RPMI8226 (cell line): ENCODE data around the gene GPX3.

Experiments used
- DNase-seq: peaks from one replicate; pipeline ENCODE4 v3.0.0-alpha.2; 2015

Gene GPX3, protein sequence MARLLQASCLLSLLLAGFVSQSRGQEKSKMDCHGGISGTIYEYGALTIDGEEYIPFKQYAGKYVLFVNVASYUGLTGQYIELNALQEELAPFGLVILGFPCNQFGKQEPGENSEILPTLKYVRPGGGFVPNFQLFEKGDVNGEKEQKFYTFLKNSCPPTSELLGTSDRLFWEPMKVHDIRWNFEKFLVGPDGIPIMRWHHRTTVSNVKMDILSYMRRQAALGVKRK

DNA sequence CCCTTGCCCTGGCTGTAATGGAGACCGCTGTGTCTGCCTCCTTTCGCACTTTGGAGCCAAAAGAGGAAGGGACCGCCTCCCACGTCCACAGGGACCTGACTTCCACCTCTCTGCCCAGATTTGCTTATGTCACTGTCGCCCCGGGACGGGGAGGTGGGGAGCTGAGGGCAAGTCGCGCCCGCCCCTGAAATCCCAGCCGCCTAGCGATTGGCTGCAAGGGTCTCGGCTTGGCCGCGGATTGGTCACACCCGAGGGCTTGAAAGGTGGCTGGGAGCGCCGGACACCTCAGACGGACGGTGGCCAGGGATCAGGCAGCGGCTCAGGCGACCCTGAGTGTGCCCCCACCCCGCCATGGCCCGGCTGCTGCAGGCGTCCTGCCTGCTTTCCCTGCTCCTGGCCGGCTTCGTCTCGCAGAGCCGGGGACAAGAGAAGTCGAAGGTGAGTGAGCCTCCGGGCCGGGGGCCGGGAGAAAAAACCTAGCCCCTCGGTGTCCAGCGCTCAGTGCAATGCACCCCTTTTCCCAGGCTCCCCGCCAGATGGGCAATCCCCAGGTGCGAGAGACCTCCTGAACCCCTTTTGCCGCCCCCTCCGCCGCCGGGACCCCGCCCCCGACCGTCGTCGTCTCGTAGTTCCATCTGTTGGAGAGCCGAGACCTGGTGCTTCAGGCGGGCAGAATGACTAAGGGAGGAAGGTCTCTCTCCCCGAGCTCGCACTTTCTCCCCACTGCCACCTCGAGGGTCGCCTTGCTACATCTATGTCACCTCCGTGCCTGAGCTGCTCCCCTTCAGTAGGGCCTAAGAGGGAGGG lies at the start of gene GPX3:
GPX3 (plus strand) TSS at position 288 of the 807 bp plus-strand sequence; CDS start at position 352, 64 bp downstream.
- DNase-seq = no peak

DNA sequence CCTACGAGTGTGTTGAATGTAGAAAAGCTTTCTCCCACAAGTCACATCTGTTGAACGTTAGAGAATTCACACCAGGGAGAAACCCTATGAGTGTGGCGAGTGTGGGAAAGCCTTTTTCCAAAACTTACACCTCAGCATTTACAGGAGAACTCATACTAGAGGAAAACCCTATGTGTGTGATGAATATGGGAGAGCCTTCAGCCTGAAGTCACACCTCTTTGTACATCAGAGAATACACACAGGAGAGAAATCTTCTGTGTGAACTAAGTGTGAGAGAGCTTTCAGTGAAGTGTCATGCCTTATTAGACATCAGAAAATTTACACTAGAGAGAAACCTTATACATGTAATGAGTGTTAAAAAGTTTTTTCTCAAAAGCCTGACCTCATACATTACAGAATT lies 41.8 kb upstream of the GPX3 start:
- DNase-seq = no peak

DNA sequence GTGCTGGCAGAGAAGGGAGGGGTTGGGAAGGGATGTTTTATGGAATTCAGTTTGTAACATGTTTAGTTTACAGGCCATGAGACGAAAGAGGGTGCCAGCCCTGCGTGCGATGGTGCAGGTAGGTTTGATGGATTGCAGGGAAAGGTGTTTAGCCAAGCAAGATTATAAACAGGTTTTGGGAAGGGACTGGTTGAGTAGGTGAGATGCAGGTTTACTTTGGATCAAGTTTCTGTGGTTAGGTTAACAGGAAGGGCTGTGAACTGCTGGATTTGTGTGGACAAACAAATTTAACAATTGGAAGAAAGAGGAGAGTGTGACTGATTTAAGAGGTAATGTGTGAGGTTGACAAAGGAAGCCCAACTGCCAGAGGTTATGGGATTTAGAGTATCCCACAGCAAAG lies 32.6 kb upstream of the GPX3 start:
- no peak for DNase-seq

DNA sequence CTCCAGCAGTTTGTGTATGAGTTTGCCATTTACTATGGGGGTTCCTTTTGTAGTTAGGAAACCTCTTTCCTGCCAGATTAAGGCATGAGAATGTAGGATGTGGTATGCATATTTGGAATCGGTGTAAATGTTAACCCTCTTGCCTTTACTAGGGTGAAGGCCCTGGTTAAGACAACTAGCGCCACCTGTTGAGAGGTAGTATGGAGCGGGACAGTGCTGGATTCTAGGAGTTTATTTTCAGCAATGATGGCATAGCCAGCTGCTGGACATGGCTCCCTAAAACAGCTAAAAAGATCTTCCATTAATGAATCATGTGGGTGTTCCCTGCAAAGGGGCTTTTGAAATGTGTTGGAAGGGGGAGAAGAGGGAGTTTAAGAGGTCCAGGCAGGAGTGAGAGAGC lies 30.7 kb upstream of the GPX3 start:
- no peak for DNase-seq

DNA sequence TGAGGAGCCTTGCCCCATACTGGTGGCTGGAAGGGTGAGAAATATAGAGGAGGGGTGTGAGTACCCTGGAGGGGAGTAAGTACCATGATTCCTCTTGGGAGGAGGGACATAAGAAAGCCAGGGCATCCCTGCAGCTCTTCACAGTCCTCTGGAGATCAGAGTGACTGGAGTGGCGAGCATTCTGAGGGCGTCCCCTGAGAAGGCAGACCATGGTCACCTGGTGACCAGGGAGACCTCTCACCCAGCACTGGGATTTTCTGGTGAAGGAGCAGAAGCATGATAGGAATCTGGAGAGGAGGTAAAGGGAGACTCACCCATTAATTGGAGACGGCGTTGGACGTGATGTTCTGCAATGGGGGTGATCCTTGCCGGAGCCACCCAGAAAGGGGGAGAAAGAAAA lies 27.7 kb upstream of the GPX3 start:
- no peak for DNase-seq

DNA sequence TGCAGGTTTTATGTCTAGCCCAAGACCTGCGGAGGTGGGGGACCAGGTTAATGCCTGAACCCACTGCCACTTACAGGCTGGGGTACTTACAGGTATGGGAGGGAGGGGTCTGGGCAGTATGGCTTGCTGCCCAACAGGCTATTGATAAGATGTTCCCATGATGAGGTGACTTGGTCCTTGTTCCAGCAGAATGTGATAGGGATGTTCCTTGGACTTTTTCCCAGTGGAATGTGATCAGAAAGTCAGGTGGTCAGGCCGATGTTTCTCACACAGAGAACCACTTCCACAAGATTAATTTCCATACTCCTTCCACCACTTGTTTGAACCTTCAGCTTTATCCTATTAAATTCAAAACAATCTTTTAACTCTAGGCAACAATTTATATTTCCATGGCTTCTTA lies 27.0 kb upstream of the GPX3 start:
- no peak for DNase-seq

DNA sequence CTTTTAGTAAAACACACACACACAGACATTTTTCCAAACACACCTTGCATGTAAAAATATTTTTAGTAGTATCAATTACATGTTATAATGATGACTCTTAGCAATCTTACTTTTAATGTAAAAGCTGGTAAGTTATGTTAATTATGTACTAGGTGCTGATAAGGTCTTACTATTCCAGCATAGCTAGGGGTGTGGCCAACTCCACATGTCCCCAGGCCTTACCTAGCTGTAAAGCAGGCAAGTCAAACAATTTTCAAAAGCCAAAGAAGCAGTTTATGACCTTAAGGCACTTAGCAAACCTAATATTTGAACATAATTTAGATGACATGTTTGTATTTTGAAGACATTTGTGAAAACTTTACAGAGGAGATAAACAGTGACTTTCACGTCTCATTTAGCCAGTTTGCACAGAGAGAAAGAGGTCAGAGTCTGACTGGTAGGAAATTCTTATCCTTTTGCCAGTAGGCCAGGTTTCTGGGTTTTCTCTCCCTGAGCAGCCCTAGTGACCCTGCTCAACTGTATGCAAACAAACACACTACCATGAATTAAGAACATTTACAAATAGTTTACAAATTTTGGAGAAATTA lies 26.5 kb upstream of the GPX3 start:
- DNase-seq = no peak

DNA sequence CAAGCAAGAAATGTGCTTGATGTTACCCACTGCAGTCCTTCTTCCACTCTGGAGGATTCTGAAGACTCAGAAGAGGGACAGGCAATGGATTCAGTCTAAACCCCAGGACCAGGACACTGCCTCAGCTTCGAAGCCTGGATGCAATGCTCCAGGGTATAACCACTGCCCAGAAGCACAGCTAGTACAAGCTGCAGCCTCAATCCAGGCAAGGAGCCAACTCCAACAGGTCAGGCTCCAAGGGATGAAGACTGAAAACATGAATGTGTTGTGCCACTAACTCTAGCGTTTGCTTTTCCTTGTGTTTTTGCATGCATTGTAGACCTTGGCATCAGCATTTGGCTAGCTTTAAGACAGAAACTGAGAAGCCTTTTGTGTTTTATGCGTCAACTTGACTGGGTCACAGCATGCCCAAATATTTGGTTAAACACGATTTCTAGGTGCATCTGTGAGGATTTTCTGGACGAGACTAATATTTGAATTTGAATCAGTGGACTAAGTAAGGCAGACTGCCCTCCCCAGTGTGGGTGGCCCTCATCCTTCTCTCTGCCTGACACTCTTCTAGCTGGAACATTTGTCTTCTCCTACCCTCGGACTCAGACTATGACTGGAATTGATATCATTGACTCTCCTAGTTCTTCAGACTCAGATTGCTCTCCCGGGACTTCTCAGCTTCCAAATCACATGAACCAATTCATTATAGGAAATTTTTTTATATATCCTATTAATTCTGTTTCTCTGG lies 20.5 kb upstream of the GPX3 start:
- no peak for DNase-seq

DNA sequence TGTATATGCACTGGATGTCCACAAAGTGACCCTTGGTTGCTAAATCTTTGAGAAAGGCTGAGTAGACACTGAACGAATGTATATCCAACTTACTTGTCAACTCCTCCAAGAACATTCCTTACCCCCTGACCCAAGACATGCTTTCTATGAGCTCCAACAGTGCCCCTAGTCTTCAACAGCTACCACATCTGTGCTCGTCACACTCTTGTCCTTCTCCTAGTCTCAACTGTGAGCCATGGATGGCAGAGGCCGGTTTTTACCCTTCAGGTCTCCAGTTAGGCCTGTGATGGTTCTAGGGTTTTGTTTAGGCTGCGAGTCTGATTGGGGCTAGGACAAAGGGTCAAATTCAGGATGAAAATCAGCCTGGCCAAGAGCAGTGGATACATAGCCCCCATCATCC lies 19.0 kb upstream of the GPX3 start:
- no peak for DNase-seq

DNA sequence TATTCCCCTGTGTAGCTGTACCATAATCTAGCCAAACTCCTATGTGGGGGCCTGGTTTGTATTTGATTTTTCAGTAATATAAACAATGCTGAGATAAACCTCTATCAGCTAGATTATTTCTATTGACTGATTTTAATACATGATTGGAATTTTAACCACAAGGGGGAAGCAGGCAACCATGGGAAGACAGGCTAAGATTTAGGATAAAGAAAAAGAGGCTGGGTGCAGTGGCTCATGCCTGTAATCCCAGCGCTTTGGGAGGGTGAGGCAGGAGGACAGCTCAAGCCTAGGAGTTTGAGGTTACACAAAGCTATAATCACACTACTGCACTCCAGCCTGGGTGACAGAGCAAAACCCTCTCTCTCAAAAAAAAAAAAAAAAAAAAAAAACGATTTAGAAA lies 18.1 kb upstream of the GPX3 start:
- DNase-seq = no peak

DNA sequence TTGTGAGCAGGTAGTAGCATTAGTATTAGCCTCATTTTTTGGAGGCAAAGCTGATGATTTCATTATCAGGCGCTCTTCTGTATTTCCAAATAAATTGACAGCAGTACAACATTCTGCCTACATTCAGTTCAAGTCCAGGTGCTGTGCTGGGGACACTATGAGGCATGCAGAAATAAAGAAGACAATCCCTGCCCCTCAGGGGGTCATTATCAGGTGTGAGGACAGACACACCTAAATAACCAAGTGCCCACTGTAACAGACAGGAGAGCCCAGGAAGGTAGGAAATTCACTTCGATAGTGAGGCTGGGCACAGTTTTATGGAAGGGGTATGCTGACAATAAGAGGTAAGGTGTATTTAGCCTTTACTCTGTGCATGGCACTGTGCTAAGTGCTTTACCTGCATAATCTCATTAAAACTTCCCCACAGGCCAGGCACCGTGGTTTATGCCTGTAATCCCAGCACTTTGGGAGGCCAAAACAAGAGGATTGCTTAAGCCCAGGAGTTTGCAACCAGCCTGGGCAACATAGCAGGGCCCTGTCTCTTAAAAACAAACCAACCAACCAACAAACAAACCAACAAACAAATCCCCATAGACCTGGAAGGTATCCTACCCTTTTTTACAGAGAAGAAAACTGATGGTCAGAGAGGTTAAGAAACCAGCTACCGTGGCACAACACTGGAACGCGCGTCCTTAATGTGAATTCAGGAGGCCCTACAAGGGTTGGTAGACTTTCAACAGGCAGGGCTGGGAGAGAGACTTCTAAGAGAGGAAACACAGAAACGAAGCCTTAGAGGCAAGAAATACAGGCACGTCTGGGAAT lies 17.5 kb upstream of the GPX3 start:
- DNase-seq = no peak

DNA sequence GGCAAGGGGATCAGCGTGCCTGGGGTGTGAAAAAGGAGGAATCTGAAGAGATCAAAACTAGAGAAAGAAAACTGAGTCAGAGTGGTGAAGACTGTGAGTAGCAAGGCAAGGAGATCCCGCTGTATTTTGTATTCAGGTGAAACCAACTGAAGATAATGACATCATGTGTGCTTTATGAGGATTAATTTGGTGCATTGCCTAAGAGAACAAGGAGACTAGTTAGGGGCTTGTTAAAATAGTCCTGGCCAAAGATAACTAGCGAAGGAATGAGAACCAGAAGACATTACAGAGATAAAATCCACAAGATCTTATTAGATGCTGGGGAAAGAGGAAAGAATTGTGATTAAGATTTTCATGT lies 16.9 kb upstream of the GPX3 start:
- no peak for DNase-seq

DNA sequence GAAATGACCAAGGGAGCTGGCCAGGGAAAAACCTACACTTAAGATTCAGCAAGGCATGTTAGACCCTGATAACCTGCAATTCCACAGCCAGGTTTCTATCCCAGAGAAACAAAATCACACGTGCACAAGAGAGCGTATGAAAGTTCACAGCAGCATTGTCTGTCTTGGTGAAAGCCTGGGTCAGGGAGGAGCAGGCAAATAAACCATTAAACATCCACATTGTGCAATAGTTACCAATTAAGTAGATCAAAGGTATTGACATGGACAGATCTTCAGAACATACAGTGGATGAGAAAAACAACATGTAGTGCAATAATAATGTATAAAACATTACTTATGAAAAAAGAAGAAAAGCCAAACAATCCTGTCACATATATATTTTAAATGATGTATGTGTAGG lies 15.9 kb upstream of the GPX3 start:
- DNase-seq = no peak

DNA sequence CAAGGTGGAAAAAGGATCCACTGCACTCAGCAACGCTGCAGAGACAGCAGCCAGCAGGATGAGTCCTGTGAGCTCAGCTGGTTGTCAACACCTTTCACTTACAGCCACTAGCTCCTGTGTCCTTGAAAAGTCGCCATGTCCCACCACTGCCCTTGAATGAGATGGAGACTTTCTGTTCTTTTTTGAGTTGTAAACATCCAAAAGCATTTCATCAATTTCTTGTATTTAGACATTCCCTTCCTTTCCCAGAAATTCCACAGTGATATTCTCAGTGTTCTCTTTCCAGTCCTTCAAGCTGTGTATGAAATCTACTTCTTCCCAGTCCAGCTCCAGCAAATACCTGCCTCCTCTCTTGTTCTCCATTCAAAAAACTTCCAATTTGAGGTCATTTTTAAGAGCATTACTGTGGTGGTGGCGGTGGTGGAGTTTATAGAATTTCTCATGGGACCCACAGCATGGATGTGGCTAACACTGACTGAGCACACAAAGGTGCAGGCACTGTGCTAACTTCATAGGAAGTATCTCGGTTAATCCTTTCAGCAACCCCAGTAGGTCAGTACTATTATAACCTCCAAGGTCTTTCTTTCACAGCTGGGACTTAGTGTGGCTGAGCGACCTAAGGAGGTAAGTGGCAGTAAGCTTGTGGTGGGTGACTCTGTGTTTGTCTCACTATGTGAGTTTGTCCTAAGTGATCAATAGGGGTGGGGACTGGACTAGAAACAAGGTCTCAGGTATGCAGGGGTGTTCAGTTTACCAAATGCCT lies 15.0 kb upstream of the GPX3 start:
- DNase-seq = no peak

DNA sequence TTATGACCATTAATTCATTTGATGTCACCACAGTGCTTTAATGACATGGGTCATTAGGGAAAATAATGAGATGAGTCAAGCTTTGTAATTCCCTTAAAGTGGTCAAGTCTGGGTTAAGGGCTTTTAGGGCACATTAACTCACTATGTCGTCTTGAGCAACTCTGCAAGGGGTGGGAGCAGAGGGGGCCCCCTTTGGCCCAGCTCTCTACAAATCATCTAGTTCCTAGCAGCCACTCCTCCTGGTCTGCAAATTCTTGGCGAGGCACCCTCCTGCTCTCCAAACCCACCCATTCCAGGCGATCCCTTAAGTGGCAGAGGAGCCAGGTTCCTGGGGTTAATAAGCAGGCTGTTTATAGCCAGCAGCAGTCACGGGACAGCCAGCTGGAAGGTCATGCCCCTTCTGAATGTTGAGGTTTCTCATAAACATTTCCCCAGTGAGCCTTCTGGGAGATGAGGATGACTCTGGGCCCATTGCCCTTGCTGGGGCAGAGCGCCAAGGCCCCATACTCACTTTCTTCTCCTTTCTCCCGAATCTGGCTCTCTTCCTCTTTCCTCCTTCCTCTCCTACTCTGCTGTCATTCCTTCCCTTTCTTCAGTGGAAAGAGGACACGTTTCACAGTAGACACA lies 14.3 kb upstream of the GPX3 start:
- no peak for DNase-seq

DNA sequence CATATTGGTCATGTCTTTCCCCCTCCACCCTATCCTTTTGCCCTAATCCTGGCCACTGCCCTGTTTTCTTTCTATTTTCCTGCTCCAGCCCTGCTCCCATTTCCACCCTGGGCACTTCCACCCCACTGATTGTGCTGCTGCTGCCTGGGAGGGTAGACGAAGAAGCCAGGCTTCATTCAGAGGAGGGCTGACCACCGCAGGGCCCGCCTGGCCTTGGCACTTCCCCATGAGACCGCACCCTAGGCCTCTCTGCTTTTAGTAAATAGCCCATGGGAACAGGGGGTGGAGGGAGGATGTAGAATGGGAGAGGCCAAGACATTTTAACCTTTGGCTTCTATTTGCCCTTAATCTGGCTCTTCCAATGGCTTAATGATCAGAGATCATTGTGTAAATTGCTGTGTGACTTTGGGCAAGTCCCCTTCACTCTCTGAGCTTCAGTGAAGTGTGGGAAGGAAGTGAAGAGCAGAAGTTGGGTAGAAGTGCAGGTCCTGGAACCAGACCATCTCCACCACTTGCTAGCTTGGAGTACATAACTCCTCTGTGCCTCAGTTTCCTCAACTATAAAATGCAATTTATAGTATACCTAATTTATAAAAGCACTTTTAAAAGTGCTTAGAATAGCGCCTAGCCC lies 13.6 kb upstream of the GPX3 start:
- DNase-seq = no peak

DNA sequence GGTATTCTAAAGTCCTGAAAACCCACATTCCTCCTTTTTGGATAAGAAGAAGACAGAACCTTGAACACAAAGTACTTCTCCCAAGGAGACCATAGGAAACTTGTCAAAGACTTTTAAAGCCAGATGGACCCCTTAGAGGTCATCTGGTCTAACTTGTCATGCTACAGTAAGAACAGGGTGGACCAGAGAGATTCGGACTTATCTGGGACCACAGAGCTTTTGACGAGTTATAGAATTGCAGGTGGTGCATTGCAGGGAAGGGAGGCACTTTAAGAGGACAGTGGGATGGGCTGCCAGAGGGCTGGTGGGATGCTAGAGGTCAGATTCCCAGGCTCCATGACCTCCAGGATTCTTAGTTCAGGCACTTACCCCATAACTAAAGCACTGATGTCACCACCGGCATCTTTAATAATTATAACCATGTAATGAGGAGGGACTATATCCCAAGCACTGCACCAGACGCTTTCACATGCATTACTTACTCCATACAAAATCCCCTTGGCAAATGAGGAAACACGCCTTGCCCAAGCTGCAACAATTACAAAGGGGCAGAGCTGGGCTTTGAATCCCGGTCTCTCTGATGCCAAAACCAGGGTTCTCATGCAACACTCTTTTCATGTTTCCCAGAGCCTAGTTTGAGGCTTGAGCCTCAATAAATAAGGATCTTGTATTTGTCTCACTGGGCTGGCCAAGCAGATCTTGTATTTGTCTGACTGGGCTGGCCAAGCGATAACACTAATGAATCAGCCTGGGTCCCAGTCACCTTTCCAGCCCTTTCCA lies 12.8 kb upstream of the GPX3 start:
- DNase-seq = no peak

DNA sequence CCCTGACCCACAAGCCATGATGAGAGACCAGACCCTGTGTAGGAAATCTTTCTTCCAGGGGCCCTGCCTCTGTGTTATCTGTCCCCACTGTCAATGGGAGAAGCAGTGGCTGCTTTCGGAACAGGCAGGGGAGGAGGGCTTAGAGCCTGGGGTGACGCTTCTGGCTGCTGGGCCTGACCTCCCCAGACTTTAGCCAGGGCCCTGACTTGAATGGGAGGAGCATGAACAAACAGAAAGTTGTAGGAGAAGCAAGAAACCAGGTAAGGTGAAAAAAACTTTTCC lies 12.2 kb upstream of the GPX3 start:
- DNase-seq = no peak

DNA sequence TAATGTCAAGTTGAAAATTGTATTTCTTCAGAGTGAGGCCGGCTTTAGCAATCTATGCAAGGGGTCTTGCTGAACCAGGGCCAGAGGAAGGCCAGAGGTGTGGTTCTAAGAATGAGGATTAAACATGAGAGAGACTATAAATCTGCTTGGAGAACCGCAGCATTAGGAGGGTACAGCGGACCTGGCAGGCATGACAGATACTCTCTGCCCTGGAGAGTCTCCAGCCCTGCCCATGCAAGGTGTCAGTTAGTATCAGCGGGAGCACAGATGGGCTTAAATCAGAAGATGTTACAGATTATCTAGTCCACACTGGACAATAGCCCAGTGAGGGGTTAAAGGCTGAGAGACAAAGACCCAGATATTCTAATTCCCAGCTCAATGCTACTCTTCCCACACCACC lies 11.5 kb upstream of the GPX3 start:
- no peak for DNase-seq

DNA sequence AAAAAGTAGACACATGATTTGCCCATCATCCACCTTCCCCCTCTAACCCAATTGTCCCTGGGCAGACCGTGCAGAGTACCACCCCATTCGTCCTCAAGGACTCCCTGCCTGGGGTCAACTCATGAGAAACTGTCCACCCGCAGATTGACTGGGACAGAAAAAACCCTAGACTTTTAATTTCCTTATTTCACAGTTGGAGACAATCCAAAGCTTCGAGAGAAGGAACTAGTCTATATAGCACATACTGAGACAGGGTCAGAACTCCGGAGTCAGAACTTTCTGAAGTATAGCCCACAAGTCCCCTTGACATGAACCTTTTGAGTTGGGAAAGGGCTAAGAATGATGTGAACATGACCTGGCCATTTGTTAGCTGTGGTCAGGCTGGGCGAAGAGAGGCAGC lies 7.5 kb upstream of the GPX3 start:
- no peak for DNase-seq
